Measurements from ENCODE around the gene SENP7. TPM values are rescaled to one million over a fixed set of nuclear protein-coding genes. Genes with fewer than 3 reads are reported as not detected.

SENP7 gene
- total RNA-seq, 1 experiment from 2014 or later, result 7.9 TPM

- Histone ChIP-seq H4K20me1 (ENCODE audit: insufficient read depth) (no peaks in the 10 kb centered on the region), H3K27me3 (ENCODE audit: insufficient read depth, low read length) (no peaks in the 10 kb centered on the region), H3K4me3 (replicated peaks in 1 of 2; ENCODE audit: low read depth in 1 of 2, low read length in 2 of 2) (no peak overlapping the region), H2AFZ (ENCODE audit: low read depth, low read length, poor library complexity, severe bottlenecking) (no peak overlapping the region), H3K9ac (ENCODE audit: low read length) (no peak overlapping the region), H3K4me2 (ENCODE audit: low read length) (no peak overlapping the region), H3K79me2 (ENCODE audit: insufficient read depth, low read length) (peaks cover 3% of the 10 kb centered on the region; the same call in 1 of the 2 replicates), H3K4me1 (ENCODE audit: control insufficient read depth in 1 of 2, insufficient read depth in 2 of 2, low read length in 2 of 2) (no peaks in the 10 kb centered on the region), H3K27ac (ENCODE audit: low read depth, low read length) (no peak overlapping the region), H3K9me3 (ENCODE audit: control insufficient read depth in 1 of 2, insufficient read depth in 1 of 2, low read depth in 1 of 2, low read length in 2 of 2) (no peaks in the 10 kb centered on the region), H3K36me3 (ENCODE audit: control insufficient read depth in 1 of 2, insufficient read depth in 2 of 2, low read length in 2 of 2) (no peaks in the 10 kb centered on the region), H3K9me2 (ENCODE audit: insufficient read depth) (no peaks in the 10 kb centered on the region)
- no TSS peak for BruUV-seq (replicated peaks)
- ChIA-PET CTCF (no interaction called here), RAD21 (ENCODE audit: low non-redundant PET in 1 of 2, low total read pairs in 2 of 2, uncharacterized antibody in 2 of 2, unreplicated experiment in 2 of 2) (no interaction called here), POLR2A (no interaction called here)
- DNase-seq (ENCODE audit: low read depth, low spot score) (no peak), ATAC-seq (no peak)
- intact Hi-C loops (cut with micrococcal nuclease), result no loop called here
- TF ChIP-seq TCF7L2 (IDR thresholded peaks at IDR 0.05; ENCODE audit: borderline replicate concordance, extremely low read depth, insufficient read depth, insufficient read length), result no peak
- TF ChIP-seq ELF1 (IDR thresholded peaks at IDR 0.05; ENCODE audit: borderline replicate concordance, low read depth), result no peak
- TF ChIP-seq JUND (IDR thresholded peaks at IDR 0.05), result no peak
- TF ChIP-seq, protein P1, sequence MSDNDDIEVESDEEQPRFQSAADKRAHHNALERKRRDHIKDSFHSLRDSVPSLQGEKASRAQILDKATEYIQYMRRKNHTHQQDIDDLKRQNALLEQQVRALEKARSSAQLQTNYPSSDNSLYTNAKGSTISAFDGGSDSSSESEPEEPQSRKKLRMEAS (IDR thresholded peaks at IDR 0.05), result no peak
- no peak for TF ChIP-seq SRF (IDR thresholded peaks at IDR 0.05; ENCODE audit: low read depth)
- no peak for TF ChIP-seq POLR2A (IDR thresholded peaks at IDR 0.05; ENCODE audit: borderline replicate concordance, extremely low read depth, insufficient read depth, insufficient read length)
- TF ChIP-seq, protein P2, sequence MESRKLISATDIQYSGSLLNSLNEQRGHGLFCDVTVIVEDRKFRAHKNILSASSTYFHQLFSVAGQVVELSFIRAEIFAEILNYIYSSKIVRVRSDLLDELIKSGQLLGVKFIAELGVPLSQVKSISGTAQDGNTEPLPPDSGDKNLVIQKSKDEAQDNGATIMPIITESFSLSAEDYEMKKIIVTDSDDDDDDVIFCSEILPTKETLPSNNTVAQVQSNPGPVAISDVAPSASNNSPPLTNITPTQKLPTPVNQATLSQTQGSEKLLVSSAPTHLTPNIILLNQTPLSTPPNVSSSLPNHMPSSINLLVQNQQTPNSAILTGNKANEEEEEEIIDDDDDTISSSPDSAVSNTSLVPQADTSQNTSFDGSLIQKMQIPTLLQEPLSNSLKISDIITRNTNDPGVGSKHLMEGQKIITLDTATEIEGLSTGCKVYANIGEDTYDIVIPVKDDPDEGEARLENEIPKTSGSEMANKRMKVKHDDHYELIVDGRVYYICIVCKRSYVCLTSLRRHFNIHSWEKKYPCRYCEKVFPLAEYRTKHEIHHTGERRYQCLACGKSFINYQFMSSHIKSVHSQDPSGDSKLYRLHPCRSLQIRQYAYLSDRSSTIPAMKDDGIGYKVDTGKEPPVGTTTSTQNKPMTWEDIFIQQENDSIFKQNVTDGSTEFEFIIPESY (IDR thresholded peaks at IDR 0.05; ENCODE audit: extremely low read depth, insufficient replicate concordance, low read length), result no peak
- TF ChIP-seq ZFX (IDR thresholded peaks at IDR 0.05), result no peak
- no peak for TF ChIP-seq SP1 (IDR thresholded peaks at IDR 0.05; ENCODE audit: low read depth)
- TF ChIP-seq, protein P3, sequence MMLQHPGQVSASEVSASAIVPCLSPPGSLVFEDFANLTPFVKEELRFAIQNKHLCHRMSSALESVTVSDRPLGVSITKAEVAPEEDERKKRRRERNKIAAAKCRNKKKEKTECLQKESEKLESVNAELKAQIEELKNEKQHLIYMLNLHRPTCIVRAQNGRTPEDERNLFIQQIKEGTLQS (IDR thresholded peaks at IDR 0.05), result no peak
- TF ChIP-seq, protein P4, sequence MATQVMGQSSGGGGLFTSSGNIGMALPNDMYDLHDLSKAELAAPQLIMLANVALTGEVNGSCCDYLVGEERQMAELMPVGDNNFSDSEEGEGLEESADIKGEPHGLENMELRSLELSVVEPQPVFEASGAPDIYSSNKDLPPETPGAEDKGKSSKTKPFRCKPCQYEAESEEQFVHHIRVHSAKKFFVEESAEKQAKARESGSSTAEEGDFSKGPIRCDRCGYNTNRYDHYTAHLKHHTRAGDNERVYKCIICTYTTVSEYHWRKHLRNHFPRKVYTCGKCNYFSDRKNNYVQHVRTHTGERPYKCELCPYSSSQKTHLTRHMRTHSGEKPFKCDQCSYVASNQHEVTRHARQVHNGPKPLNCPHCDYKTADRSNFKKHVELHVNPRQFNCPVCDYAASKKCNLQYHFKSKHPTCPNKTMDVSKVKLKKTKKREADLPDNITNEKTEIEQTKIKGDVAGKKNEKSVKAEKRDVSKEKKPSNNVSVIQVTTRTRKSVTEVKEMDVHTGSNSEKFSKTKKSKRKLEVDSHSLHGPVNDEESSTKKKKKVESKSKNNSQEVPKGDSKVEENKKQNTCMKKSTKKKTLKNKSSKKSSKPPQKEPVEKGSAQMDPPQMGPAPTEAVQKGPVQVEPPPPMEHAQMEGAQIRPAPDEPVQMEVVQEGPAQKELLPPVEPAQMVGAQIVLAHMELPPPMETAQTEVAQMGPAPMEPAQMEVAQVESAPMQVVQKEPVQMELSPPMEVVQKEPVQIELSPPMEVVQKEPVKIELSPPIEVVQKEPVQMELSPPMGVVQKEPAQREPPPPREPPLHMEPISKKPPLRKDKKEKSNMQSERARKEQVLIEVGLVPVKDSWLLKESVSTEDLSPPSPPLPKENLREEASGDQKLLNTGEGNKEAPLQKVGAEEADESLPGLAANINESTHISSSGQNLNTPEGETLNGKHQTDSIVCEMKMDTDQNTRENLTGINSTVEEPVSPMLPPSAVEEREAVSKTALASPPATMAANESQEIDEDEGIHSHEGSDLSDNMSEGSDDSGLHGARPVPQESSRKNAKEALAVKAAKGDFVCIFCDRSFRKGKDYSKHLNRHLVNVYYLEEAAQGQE (IDR thresholded peaks at IDR 0.05; ENCODE audit: low read depth), result no peak
Observed at GRCh38 chr3:101461451-101461850, 51.6 kb downstream of the SENP7 start.
